HepG2 (cell line): ENCODE measurements around the gene TOR4A. TPM values are rescaled to one million over a fixed set of nuclear protein-coding genes. Genes with fewer than 3 reads are reported as not detected.

Source experiments
- ARNTL ChIP-seq: sonication (generic); formaldehyde crosslinking; IDR thresholded peaks from 2 replicates; pipeline ENCODE4 v1.4.0; 2020; ENCODE audit warnings: mild to moderate bottlenecking, missing genetic modification reagents
- HDAC1 ChIP-seq: sonication (generic); formaldehyde crosslinking; IDR thresholded peaks from 2 replicates; pipeline ENCODE4 v1.5.1; 2020; ENCODE audit warnings: mild to moderate bottlenecking, missing genetic modification reagents
- HIVEP1 ChIP-seq: sonication (generic); formaldehyde crosslinking; IDR thresholded peaks from 2 replicates; pipeline ENCODE4 v1.4.0; 2020; ENCODE audit warnings: mild to moderate bottlenecking, missing genetic modification reagents
- HNRNPK ChIP-seq: fragments of 200-400 bp; formaldehyde crosslinking; IDR thresholded peaks from 2 replicates; pipeline ENCODE4 v1.6.1; 2018; ENCODE audit warnings: low read length, low read depth, moderate library complexity, mild to moderate bottlenecking; ENCODE audit not compliant: poor library complexity, severe bottlenecking
- IKZF1 ChIP-seq: fragments of 450-650 bp; IDR thresholded peaks from 2 replicates; pipeline ENCODE4 v1.7.1; 2016
- IRX3 ChIP-seq: sonication (generic); formaldehyde crosslinking; IDR thresholded peaks from 2 replicates; pipeline ENCODE4 v1.8.1; 2023; ENCODE audit warnings: mild to moderate bottlenecking, low read depth, missing genetic modification reagents, borderline replicate concordance
- KDM5B ChIP-seq: sonication (generic); formaldehyde crosslinking; IDR thresholded peaks from 2 replicates; pipeline ENCODE4 v1.4.0; 2020; ENCODE audit warnings: missing genetic modification reagents, mild to moderate bottlenecking, borderline replicate concordance
- MBD4 ChIP-seq: IDR thresholded peaks from 2 replicates; pipeline ENCODE4 v1.6.1; 2012; ENCODE audit warnings: low read length, inconsistent platforms, borderline replicate concordance
- MED8 ChIP-seq: sonication (generic); formaldehyde crosslinking; IDR thresholded peaks from 2 replicates; pipeline ENCODE4 v1.8.1; 2023; ENCODE audit warnings: mild to moderate bottlenecking, missing genetic modification reagents; ENCODE audit not compliant: insufficient replicate concordance
- MTA1 ChIP-seq: sonication (generic); formaldehyde crosslinking; IDR thresholded peaks from 2 replicates; pipeline ENCODE4 v1.4.0; 2020; ENCODE audit warnings: missing genetic modification reagents, mild to moderate bottlenecking, borderline replicate concordance
- PHF21A ChIP-seq: sonication (generic); formaldehyde crosslinking; IDR thresholded peaks from 2 replicates; pipeline ENCODE4 v1.5.0; 2020; ENCODE audit warnings: mild to moderate bottlenecking, missing genetic modification reagents
- PITX1 ChIP-seq: sonication (generic); formaldehyde crosslinking; IDR thresholded peaks from 2 replicates; pipeline ENCODE4 v1.5.1; 2020; ENCODE audit warnings: mild to moderate bottlenecking, missing genetic modification reagents
- RELA ChIP-seq: sonication (generic); formaldehyde crosslinking; IDR thresholded peaks from 2 replicates; pipeline ENCODE4 v1.4.0; 2020; ENCODE audit warnings: missing genetic modification reagents
- ZFP36L2 ChIP-seq: sonication (generic); formaldehyde crosslinking; IDR thresholded peaks from 2 replicates; pipeline ENCODE4 v1.4.0; 2020; ENCODE audit warnings: missing genetic modification reagents
- ZNF121 ChIP-seq: sonication (generic); formaldehyde crosslinking; IDR thresholded peaks from 2 replicates; pipeline ENCODE4 v1.5.0; 2020; ENCODE audit warnings: mild to moderate bottlenecking, missing genetic modification reagents
- ZNF343 ChIP-seq: sonication (generic); formaldehyde crosslinking; IDR thresholded peaks from 2 replicates; pipeline ENCODE4 v1.4.0; 2020; ENCODE audit warnings: mild to moderate bottlenecking, missing genetic modification reagents
- ZNF570 ChIP-seq: sonication (generic); formaldehyde crosslinking; IDR thresholded peaks from 2 replicates; pipeline ENCODE4 v1.4.0; 2020; ENCODE audit warnings: mild to moderate bottlenecking, missing genetic modification reagents, borderline replicate concordance
- ZNF773 ChIP-seq: sonication (generic); formaldehyde crosslinking; IDR thresholded peaks from 2 replicates; pipeline ENCODE4 v1.4.0; 2020; ENCODE audit warnings: missing genetic modification reagents, borderline replicate concordance
- polyA plus RNA-seq, 8 experiments: library from polyadenylated mRNA; depleted of rRNA in 3 of 8; stranded (reverse) in 7 of 8; unstranded in 1 of 8; fragments of >200 nt; fragmentation: Illumina TruSeq in 4 of 8; extraction: Trizol in 4 of 8; gene quantifications; 2 replicates each; pipeline versions ENCODE4 v1.2.1 to v1.2.3, GENCODE V29; 2011 to 2016; ENCODE audit warnings: low read depth in 4 of 8, missing spikeins in 1 of 8, mixed read lengths in 1 of 8; ENCODE audit not compliant: insufficient read depth in 1 of 8
- total RNA-seq, 5 experiments: library from RNA; depleted of rRNA; stranded (reverse); fragments of >200 nt; fragmentation: Illumina TruSeq; extraction: Trizol; gene quantifications; 2 replicates each; pipeline ENCODE4 v1.2.3, GENCODE V29; 2016; ENCODE audit warnings: low read depth in 1 of 5
- TF ChIP-seq, protein P1 (sequence below): sonication (generic); formaldehyde crosslinking; IDR thresholded peaks from 2 replicates; pipeline ENCODE4 v1.4.0; 2020; ENCODE audit warnings: missing genetic modification reagents
- TF ChIP-seq, protein P2 (sequence below): sonication (generic); formaldehyde crosslinking; IDR thresholded peaks from 2 replicates; pipeline ENCODE4 v1.8.0; 2022; ENCODE audit warnings: mild to moderate bottlenecking, missing genetic modification reagents
- TF ChIP-seq, protein P3 (sequence below): sonication (generic); formaldehyde crosslinking; IDR thresholded peaks from 2 replicates; pipeline ENCODE4 v1.8.1; 2023; ENCODE audit warnings: missing genetic modification reagents, mild to moderate bottlenecking, borderline replicate concordance
- TF ChIP-seq, protein P4 (sequence below), 2 experiments: fragments of 450-650 bp in 1 of 2; sonication (generic) in 1 of 2; formaldehyde crosslinking; IDR thresholded peaks; 2 replicates each; pipeline versions ENCODE4 v1.5.0 to v1.8.0; 2020 to 2022; ENCODE audit warnings: mild to moderate bottlenecking in 1 of 2, missing genetic modification reagents in 1 of 2
- TF ChIP-seq, protein P5 (sequence below): sonication (generic); formaldehyde crosslinking; IDR thresholded peaks from 2 replicates; pipeline ENCODE4 v1.8.0; 2022; ENCODE audit warnings: missing genetic modification reagents, mild to moderate bottlenecking, inconsistent platforms, borderline replicate concordance
- TF ChIP-seq, protein P6 (sequence below): sonication (generic); formaldehyde crosslinking; IDR thresholded peaks from 2 replicates; pipeline ENCODE4 v1.4.0; 2020; ENCODE audit warnings: missing genetic modification reagents

Gene TOR4A
- total and polyA plus RNA-seq, 2 of the 13 experiments (the other 11 are each of a cell fraction or from before 2014, with no cell fraction given), result 11.1 to 14.2 TPM

DNA sequence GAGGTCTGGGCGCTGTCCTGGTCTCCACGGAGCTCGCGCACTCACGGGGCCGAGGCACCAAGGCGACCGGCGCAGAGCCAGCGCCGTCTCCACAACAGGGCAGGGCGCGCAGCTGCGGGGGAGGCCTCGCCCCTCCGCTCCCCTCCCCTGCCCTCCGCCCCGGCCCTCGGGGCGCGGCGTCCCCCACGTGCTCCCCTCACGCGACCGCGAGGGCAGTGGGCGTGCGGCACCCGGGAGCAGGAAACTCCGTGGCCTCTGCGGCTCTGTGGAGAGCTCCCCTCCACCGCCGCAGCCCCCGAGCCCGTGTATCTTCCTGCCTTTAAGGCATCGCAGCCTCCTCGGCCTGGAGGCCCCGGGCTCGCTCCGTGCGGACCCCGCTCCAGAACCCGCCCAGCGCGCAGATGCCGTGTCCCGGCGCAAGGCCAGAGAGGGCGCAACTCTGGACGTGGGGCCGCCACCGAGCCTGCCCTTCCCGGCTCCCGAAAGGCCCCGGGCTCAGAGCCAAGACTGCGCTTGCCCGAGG, 37.1 kb upstream of the TOR4A start (continued):
- TF ChIP-seq ZNF773, result peak; percentile 59; the same call in 1 of the 2 replicates
- no peak for TF ChIP-seq MED8 (CRISPR knock-in tag)
- TF ChIP-seq RELA (CRISPR knock-in tag), result no peak
- peak; percentile 81; the same call in 1 of the 2 replicates for TF ChIP-seq ARNTL (CRISPR knock-in tag)
- TF ChIP-seq ZNF570 (CRISPR knock-in tag), result no peak
- TF ChIP-seq KDM5B (CRISPR knock-in tag), result peak; percentile 92
- TF ChIP-seq IKZF1, result no peak
- peak; percentile 89; the same call in 1 of the 2 replicates for TF ChIP-seq MTA1
- TF ChIP-seq, protein P1, sequence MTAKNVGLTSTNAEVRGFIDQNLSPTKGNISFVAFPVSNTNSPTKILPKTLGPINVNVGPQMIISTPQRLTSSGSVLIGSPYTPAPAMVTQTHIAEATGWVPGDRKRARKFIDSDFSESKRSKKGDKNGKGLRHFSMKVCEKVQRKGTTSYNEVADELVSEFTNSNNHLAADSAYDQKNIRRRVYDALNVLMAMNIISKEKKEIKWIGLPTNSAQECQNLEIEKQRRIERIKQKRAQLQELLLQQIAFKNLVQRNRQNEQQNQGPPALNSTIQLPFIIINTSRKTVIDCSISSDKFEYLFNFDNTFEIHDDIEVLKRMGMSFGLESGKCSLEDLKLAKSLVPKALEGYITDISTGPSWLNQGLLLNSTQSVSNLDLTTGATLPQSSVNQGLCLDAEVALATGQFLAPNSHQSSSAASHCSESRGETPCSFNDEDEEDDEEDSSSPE (CRISPR knock-in tag), result peak; percentile 69
- peak; percentile 86 for TF ChIP-seq ZNF343 (CRISPR knock-in tag)
- TF ChIP-seq, protein P2, sequence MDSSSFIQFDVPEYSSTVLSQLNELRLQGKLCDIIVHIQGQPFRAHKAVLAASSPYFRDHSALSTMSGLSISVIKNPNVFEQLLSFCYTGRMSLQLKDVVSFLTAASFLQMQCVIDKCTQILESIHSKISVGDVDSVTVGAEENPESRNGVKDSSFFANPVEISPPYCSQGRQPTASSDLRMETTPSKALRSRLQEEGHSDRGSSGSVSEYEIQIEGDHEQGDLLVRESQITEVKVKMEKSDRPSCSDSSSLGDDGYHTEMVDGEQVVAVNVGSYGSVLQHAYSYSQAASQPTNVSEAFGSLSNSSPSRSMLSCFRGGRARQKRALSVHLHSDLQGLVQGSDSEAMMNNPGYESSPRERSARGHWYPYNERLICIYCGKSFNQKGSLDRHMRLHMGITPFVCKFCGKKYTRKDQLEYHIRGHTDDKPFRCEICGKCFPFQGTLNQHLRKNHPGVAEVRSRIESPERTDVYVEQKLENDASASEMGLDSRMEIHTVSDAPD (CRISPR knock-in tag), result no peak
- TF ChIP-seq, protein P3, sequence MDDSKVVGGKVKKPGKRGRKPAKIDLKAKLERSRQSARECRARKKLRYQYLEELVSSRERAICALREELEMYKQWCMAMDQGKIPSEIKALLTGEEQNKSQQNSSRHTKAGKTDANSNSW (CRISPR knock-in tag), result no peak
- no peak for TF ChIP-seq HIVEP1 (CRISPR knock-in tag)
- TF ChIP-seq ZFP36L2 (CRISPR knock-in tag), result 0 out of 2 replicates have a peak, but pooled peaks have one; percentile 41
- TF ChIP-seq, protein P4, sequence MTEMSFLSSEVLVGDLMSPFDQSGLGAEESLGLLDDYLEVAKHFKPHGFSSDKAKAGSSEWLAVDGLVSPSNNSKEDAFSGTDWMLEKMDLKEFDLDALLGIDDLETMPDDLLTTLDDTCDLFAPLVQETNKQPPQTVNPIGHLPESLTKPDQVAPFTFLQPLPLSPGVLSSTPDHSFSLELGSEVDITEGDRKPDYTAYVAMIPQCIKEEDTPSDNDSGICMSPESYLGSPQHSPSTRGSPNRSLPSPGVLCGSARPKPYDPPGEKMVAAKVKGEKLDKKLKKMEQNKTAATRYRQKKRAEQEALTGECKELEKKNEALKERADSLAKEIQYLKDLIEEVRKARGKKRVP (CRISPR knock-in tag; IDR thresholded peaks at IDR 0.05), result 0 out of 4 replicates have a peak, but pooled peaks of 1 of the 2 experiments have one; percentile 28
- TF ChIP-seq, protein P5, sequence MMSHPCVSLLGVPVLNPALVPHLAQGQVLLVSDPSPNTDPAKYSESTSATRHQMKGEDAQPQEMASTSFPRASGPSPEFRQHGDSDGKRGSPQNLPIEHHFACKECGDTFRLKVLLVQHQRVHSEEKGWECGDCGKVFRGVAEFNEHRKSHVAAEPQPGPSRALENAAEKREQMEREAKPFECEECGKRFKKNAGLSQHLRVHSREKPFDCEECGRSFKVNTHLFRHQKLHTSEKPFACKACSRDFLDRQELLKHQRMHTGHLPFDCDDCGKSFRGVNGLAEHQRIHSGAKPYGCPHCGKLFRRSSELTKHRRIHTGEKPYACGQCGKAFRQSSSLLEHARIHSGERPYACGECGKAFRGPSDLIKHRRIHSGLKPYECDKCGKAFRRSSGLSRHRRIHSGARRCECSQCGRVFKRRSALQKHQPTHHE (CRISPR knock-in tag), result peak; percentile 80; the same call in 1 of the 2 replicates
- TF ChIP-seq IRX3, result no peak
- TF ChIP-seq HDAC1, result peak; percentile 93
- TF ChIP-seq HNRNPK, result peak; percentile 41
- peak; percentile 71; the same call in 1 of the 2 replicates for TF ChIP-seq PHF21A (CRISPR knock-in tag)
- 0 out of 2 replicates have a peak, but pooled peaks have one; percentile 42 for TF ChIP-seq PITX1 (CRISPR knock-in tag)
- TF ChIP-seq, protein P6, sequence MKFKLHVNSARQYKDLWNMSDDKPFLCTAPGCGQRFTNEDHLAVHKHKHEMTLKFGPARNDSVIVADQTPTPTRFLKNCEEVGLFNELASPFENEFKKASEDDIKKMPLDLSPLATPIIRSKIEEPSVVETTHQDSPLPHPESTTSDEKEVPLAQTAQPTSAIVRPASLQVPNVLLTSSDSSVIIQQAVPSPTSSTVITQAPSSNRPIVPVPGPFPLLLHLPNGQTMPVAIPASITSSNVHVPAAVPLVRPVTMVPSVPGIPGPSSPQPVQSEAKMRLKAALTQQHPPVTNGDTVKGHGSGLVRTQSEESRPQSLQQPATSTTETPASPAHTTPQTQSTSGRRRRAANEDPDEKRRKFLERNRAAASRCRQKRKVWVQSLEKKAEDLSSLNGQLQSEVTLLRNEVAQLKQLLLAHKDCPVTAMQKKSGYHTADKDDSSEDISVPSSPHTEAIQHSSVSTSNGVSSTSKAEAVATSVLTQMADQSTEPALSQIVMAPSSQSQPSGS, result 0 out of 2 replicates have a peak, but pooled peaks have one; percentile 51
- TF ChIP-seq ZNF121, result 0 out of 2 replicates have a peak, but pooled peaks have one; percentile 62
- no peak for TF ChIP-seq MBD4
